Head of caudate nucleus (tissue), 42 donors: ENCODE measurements around the gene KANSL1.

Experiments
- DNase-seq, 42 donors: peaks; one replicate each; pipeline versions ENCODE4 v3.0.0 to v3.0.0-alpha.2; 2020 to 2021; ENCODE audit warnings: mixed read lengths in 7 of 42
- intact Hi-C: fragments of 100-400 bp; cut with DNase I; formaldehyde crosslinking; loops from one replicate; pipeline ENCODE4 v1.15.0; 2022

KANSL1 gene

GRCh38 chr17:46061435-46061834 is 131.8 kb downstream of the KANSL1 start:
- no peak for DNase-seq
- intact Hi-C loops, result no loop called here

- intact Hi-C loops, result no loop called here
- DNase-seq, result no peak
Measured at GRCh38 chr17:46060461-46060860, 132.8 kb downstream of the KANSL1 start.

- intact Hi-C loops, result no loop called here
- no peak for DNase-seq
Measured at GRCh38 chr17:46059486-46059885, 133.7 kb downstream of the KANSL1 start.

GRCh38 chr17:46057366-46057765 is 135.9 kb downstream of the KANSL1 start:
- intact Hi-C loops, result loop anchor here (2.0 kb wide), 1 partner anchor 77 kb away; no protein-coding TSS in a partner anchor
- DNase-seq, result no peak

- no peak for DNase-seq
- intact Hi-C loops, result loop anchor here (2.0 kb wide), 1 partner anchor 78 kb away; no protein-coding TSS in a partner anchor
Measured at GRCh38 chr17:46056800-46057304, 136.4 kb downstream of the KANSL1 start.

- DNase-seq, result no peak
- intact Hi-C loops, result no loop called here
Measured at GRCh38 chr17:46053911-46054534, 139.2 kb downstream of the KANSL1 start.

- DNase-seq, result no peak
- intact Hi-C loops, result no loop called here
Measured at GRCh38 chr17:46049656-46050055, 143.6 kb downstream of the KANSL1 start.

GRCh38 chr17:46047856-46048255 is 145.4 kb downstream of the KANSL1 start:
- intact Hi-C loops, result no loop called here

GRCh38 chr17:46047398-46047797 is 145.8 kb downstream of the KANSL1 start:
- no peak for DNase-seq
- intact Hi-C loops, result no loop called here

More at GRCh38 chr17:46047856-46048255, 145.4 kb downstream of the KANSL1 start:
- no peak for DNase-seq

GRCh38 chr17:46046957-46047356 is 146.3 kb downstream of the KANSL1 start:
- DNase-seq, result no peak
- intact Hi-C loops, result no loop called here

GRCh38 chr17:46045639-46046038 is 147.6 kb downstream of the KANSL1 start:
- no peak for DNase-seq
- intact Hi-C loops, result no loop called here

- intact Hi-C loops, result loop anchor here (5.0 kb wide), 3 partner anchors 43 to 167 kb away; partner anchors contain the start of gene KANSL1
- DNase-seq, result no peak
Measured at GRCh38 chr17:46044989-46045388, 148.2 kb downstream of the KANSL1 start.

GRCh38 chr17:46044286-46044928 is 148.8 kb downstream of the KANSL1 start:
- peak in 38 of 42 donors; percentile 29 to 92 (median 77) for DNase-seq
- intact Hi-C loops, result loop anchor here (5.0 kb wide), 3 partner anchors 42 to 168 kb away; partner anchors contain the start of gene KANSL1

- intact Hi-C loops, result loop anchor here (5.0 kb wide), 3 partner anchors 41 to 169 kb away; partner anchors contain the start of gene KANSL1
- no peak for DNase-seq
Measured at GRCh38 chr17:46043606-46044005, 149.6 kb downstream of the KANSL1 start.

GRCh38 chr17:46042925-46043324 is 150.3 kb downstream of the KANSL1 start:
- intact Hi-C loops, result loop anchor here (5.0 kb wide), 3 partner anchors 41 to 169 kb away; partner anchors contain the start of gene KANSL1
- DNase-seq, result no peak

- DNase-seq, result no peak
- intact Hi-C loops, result loop anchor here (5.0 kb wide), 3 partner anchors 40 to 170 kb away; partner anchors contain the start of gene KANSL1
Measured at GRCh38 chr17:46042246-46042645, 151.0 kb downstream of the KANSL1 start.

GRCh38 chr17:46039592-46040186 is 153.5 kb downstream of the KANSL1 start:
- DNase-seq, result no peak
- intact Hi-C loops, result loop anchor here (5.0 kb wide), 3 partner anchors 37 to 173 kb away; partner anchors contain the start of gene KANSL1

- no peak for DNase-seq
- intact Hi-C loops, result no loop called here
Measured at GRCh38 chr17:46038937-46039336, 154.3 kb downstream of the KANSL1 start.

- peak in 40 of 42 donors; percentile 31 to 92 (median 69) for DNase-seq
- intact Hi-C loops, result no loop called here
Measured at GRCh38 chr17:46038414-46038813, 154.8 kb downstream of the KANSL1 start.
